NB4 (cell line): Measurements from ENCODE around the gene ID4.

ENCODE experiments used
- DNase-seq: peaks from one replicate; pipeline ENCODE4 v3.0.0; 2010; ENCODE audit warnings: low read depth
- H3K4me3 ChIP-seq: one replicate; pipeline ENCODE4 v1.5.1; 2011; ENCODE audit warnings: mild to moderate bottlenecking, low read depth, low read length, moderate library complexity
- MAX ChIP-seq: IDR thresholded peaks from 2 replicates; pipeline ENCODE4 v1.6.1; 2011; ENCODE audit warnings: low read depth, low read length
- MYC ChIP-seq: IDR thresholded peaks from 2 replicates; pipeline ENCODE4 v1.6.1; 2011; ENCODE audit warnings: low read depth, low read length
- POLR2A ChIP-seq: IDR thresholded peaks from 2 replicates; pipeline ENCODE4 v1.6.1; 2011; ENCODE audit warnings: mild to moderate bottlenecking; ENCODE audit not compliant: insufficient read length; ENCODE audit errors: extremely low read depth
- TF ChIP-seq, protein P1 (sequence below): IDR thresholded peaks from one replicate; pipeline ENCODE4 v1.5.1; 2012; ENCODE audit warnings: low read depth, low read length

The ID4 gene

DNA sequence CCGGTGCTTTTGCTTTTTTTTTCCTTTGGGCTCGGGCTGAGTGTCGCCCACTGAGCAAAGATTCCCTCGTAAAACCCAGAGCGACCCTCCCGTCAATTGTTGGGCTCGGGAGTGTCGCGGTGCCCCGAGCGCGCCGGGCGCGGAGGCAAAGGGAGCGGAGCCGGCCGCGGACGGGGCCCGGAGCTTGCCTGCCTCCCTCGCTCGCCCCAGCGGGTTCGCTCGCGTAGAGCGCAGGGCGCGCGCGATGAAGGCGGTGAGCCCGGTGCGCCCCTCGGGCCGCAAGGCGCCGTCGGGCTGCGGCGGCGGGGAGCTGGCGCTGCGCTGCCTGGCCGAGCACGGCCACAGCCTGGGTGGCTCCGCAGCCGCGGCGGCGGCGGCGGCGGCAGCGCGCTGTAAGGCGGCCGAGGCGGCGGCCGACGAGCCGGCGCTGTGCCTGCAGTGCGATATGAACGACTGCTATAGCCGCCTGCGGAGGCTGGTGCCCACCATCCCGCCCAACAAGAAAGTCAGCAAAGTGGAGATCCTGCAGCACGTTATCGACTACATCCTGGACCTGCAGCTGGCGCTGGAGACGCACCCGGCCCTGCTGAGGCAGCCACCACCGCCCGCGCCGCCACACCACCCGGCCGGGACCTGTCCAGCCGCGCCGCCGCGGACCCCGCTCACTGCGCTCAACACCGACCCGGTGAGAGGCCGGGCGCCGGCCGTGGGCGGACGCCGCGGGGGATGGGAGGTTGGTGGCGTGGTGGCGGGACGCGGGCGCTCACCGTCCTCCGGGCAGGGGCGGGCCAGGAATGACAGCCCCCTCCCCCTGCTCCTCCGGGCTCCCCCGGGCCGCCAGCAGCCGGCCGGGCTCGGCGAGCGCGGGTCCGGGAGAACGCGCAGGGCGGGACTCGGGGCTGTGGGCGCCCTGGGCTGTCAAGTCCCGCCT lies 606 bp downstream of the ID4 start:
- TF ChIP-seq, protein P1, sequence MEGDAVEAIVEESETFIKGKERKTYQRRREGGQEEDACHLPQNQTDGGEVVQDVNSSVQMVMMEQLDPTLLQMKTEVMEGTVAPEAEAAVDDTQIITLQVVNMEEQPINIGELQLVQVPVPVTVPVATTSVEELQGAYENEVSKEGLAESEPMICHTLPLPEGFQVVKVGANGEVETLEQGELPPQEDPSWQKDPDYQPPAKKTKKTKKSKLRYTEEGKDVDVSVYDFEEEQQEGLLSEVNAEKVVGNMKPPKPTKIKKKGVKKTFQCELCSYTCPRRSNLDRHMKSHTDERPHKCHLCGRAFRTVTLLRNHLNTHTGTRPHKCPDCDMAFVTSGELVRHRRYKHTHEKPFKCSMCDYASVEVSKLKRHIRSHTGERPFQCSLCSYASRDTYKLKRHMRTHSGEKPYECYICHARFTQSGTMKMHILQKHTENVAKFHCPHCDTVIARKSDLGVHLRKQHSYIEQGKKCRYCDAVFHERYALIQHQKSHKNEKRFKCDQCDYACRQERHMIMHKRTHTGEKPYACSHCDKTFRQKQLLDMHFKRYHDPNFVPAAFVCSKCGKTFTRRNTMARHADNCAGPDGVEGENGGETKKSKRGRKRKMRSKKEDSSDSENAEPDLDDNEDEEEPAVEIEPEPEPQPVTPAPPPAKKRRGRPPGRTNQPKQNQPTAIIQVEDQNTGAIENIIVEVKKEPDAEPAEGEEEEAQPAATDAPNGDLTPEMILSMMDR, result no peak
- TF ChIP-seq MAX (no peak), POLR2A (no peak), MYC (no peak)
- no peak for DNase-seq
- H3K4me3 ChIP-seq, result no peak overlapping the region

- DNase-seq, result no peak
- TF ChIP-seq POLR2A, result no peak
- no peak for TF ChIP-seq MYC
- H3K4me3 ChIP-seq, result no peak overlapping the region
Observed at GRCh38 chr6:19838442-19839236, 1.5 kb downstream of the ID4 start.

DNA sequence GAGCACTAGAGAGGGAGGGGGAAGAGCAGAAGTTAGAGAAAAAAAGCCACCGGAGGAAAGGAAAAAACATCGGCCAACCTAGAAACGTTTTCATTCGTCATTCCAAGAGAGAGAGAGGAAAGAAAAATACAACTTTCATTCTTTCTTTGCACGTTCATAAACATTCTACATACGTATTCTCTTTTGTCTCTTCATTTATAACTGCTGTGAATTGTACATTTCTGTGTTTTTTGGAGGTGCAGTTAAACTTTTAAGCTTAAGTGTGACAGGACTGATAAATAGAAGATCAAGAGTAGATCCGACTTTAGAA lies 2.0 kb downstream of the ID4 start:
- TF ChIP-seq, protein P1, result no peak
- TF ChIP-seq MYC (no peak), POLR2A (no peak)
- H3K4me3 ChIP-seq, result no peak overlapping the region
- DNase-seq, result no peak

- TF ChIP-seq, protein P1, result no peak
- TF ChIP-seq MAX, result no peak
- no peak for TF ChIP-seq POLR2A
- H3K4me3 ChIP-seq, result no peak overlapping the region
- no peak for DNase-seq
Observed at GRCh38 chr6:19839788-19840187, 2.6 kb downstream of the ID4 start.

- TF ChIP-seq POLR2A, result no peak
- TF ChIP-seq MYC, result no peak
- TF ChIP-seq, protein P1, result no peak
- TF ChIP-seq MAX, result no peak
- H3K4me3 ChIP-seq, result no peak overlapping the region
- DNase-seq, result no peak
Observed at GRCh38 chr6:19841181-19841580, 4.0 kb downstream of the ID4 start.

DNA sequence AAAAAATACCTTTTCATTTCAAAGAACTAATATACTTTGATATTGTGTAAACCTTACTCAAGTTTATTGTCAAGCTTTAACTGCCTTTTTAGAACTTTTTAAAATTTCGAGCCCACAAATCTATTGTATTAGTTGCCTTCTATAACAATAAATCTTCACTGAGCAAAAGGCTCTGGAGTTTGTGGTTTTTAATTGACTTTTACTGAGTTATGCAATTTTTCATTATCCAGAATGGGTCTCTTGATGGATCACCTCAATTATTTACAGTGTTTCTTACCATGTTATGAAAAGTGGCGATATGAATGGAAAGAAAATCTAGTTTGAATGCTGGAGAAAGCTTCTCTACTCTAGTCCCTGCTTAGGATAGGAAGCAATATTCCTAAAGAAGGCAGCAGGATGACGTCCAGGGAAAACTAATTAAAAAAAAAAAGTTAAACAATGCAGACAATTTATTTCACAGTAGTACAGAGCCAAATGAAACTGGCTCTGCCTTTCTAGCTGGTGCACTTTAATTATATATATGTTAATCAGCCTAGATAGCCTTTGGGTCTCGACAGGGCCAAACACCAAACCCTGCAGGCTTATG lies 5.0 kb downstream of the ID4 start:
- no peak overlapping the region for H3K4me3 ChIP-seq
- DNase-seq, result no peak
- TF ChIP-seq POLR2A, result no peak
- no peak for TF ChIP-seq MAX
